HepG2 (cell line): ENCODE data around the gene TMEM269. TPM values are rescaled to one million over a fixed set of nuclear protein-coding genes. Genes with fewer than 3 reads are reported as not detected.

Source experiments
- CBX2 ChIP-seq, 2 experiments: fragments of 200-600 bp in 1 of 2; sonication (generic); formaldehyde crosslinking in 1 of 2; IDR thresholded peaks; 2 replicates each; pipeline versions ENCODE4 v1.7.0 to v1.8.1; 2018 to 2022; ENCODE audit warnings: low read depth in 2 of 2, low read length in 1 of 2, mild to moderate bottlenecking in 1 of 2, missing genetic modification reagents in 1 of 2
- FOXA3 ChIP-seq: IDR thresholded peaks from 2 replicates; pipeline ENCODE4 v1.6.1; 2016; ENCODE audit warnings: missing genetic modification reagents, missing compliant biosample characterization
- ISX ChIP-seq: sonication (generic); formaldehyde crosslinking; conservative IDR thresholded peaks from 2 replicates; pipeline ENCODE4 v1.5.0; 2020; ENCODE audit warnings: missing genetic modification reagents
- KDM1A ChIP-seq: IDR thresholded peaks from 2 replicates; pipeline ENCODE4 v1.6.1; 2016; ENCODE audit warnings: missing compliant biosample characterization
- KDM3A ChIP-seq: IDR thresholded peaks from 2 replicates; pipeline ENCODE4 v1.6.1; 2018; ENCODE audit warnings: low read depth, missing compliant biosample characterization
- MLLT10 ChIP-seq: sonication (generic); formaldehyde crosslinking; IDR thresholded peaks from 2 replicates; pipeline ENCODE4 v1.4.0; 2020; ENCODE audit warnings: missing genetic modification reagents
- NCOA5 ChIP-seq: sonication (generic); formaldehyde crosslinking; IDR thresholded peaks from 2 replicates; pipeline ENCODE4 v1.4.0; 2020; ENCODE audit warnings: missing genetic modification reagents
- NR2F2 ChIP-seq: IDR thresholded peaks from 2 replicates; pipeline ENCODE4 v1.6.1; 2012; ENCODE audit warnings: low read depth, inconsistent platforms, borderline replicate concordance
- PHB2 ChIP-seq: fragments of 450-650 bp; IDR thresholded peaks from 2 replicates; pipeline ENCODE4 v1.6.1; 2018; ENCODE audit not compliant: partially characterized antibody
- SIX4 ChIP-seq: sonication (generic); formaldehyde crosslinking; IDR thresholded peaks from 2 replicates; pipeline ENCODE4 v1.4.0; 2020; ENCODE audit warnings: missing genetic modification reagents
- SKI ChIP-seq: fragments of 450-650 bp; IDR thresholded peaks from one replicate; pipeline ENCODE4 v1.6.1; 2018; ENCODE audit warnings: mild to moderate bottlenecking; ENCODE audit not compliant: partially characterized antibody
- SRSF4 ChIP-seq: fragments of 200-400 bp; formaldehyde crosslinking; IDR thresholded peaks from one replicate; pipeline ENCODE4 v1.6.1; 2018; ENCODE audit warnings: mild to moderate bottlenecking, low read depth, low read length, moderate library complexity; ENCODE audit not compliant: poor library complexity, severe bottlenecking
- TEAD3 ChIP-seq: optimal IDR thresholded peaks from 2 replicates; pipeline ENCODE3; 2016; ENCODE audit warnings: borderline replicate concordance
- ZBTB38 ChIP-seq: sonication (generic); formaldehyde crosslinking; IDR thresholded peaks from 2 replicates; pipeline ENCODE4 v1.5.1; 2020; ENCODE audit warnings: mild to moderate bottlenecking, missing genetic modification reagents
- ZFP36 ChIP-seq: fragments of 150-350 bp; IDR thresholded peaks from 2 replicates; pipeline ENCODE4 v1.6.1; 2018; ENCODE audit warnings: borderline replicate concordance, low read length, low read depth; ENCODE audit not compliant: partially characterized antibody
- ZNF331 ChIP-seq: sonication (generic); formaldehyde crosslinking; IDR thresholded peaks from 2 replicates; pipeline ENCODE4 v1.4.0; 2020; ENCODE audit warnings: missing genetic modification reagents
- ZNF446 ChIP-seq: sonication (generic); formaldehyde crosslinking; IDR thresholded peaks from 2 replicates; pipeline ENCODE4 v1.5.0; 2020; ENCODE audit warnings: mild to moderate bottlenecking, missing genetic modification reagents
- ZNF451 ChIP-seq: sonication (generic); formaldehyde crosslinking; IDR thresholded peaks from 2 replicates; pipeline ENCODE4 v1.5.0; 2020; ENCODE audit warnings: mild to moderate bottlenecking, missing genetic modification reagents
- ZNF567 ChIP-seq: sonication (generic); formaldehyde crosslinking; IDR thresholded peaks from 2 replicates; pipeline ENCODE4 v1.8.1; 2023; ENCODE audit warnings: mild to moderate bottlenecking, missing genetic modification reagents, borderline replicate concordance
- ZNF776 ChIP-seq: sonication (generic); formaldehyde crosslinking; IDR thresholded peaks from 2 replicates; pipeline ENCODE4 v1.4.0; 2020; ENCODE audit warnings: mild to moderate bottlenecking, missing genetic modification reagents
- ZNF782 ChIP-seq: sonication (generic); formaldehyde crosslinking; IDR thresholded peaks from 2 replicates; pipeline ENCODE4 v1.4.0; 2020; ENCODE audit warnings: missing genetic modification reagents, mild to moderate bottlenecking, borderline replicate concordance
- ZNF790 ChIP-seq: sonication (generic); formaldehyde crosslinking; IDR thresholded peaks from 2 replicates; pipeline ENCODE4 v1.8.0; 2022; ENCODE audit warnings: missing genetic modification reagents, mild to moderate bottlenecking, borderline replicate concordance
- ZNF841 ChIP-seq: sonication (generic); formaldehyde crosslinking; IDR thresholded peaks from 2 replicates; pipeline ENCODE4 v1.8.1; 2023; ENCODE audit warnings: missing genetic modification reagents, borderline replicate concordance
- ZSCAN21 ChIP-seq: sonication (generic); formaldehyde crosslinking; IDR thresholded peaks from 2 replicates; pipeline ENCODE4 v1.8.0; 2022; ENCODE audit warnings: mild to moderate bottlenecking, missing genetic modification reagents, moderate library complexity, borderline replicate concordance
- polyA plus RNA-seq, 8 experiments: library from polyadenylated mRNA; depleted of rRNA in 3 of 8; stranded (reverse) in 7 of 8; unstranded in 1 of 8; fragments of >200 nt; fragmentation: Illumina TruSeq in 4 of 8; extraction: Trizol in 4 of 8; gene quantifications; 2 replicates each; pipeline versions ENCODE4 v1.2.1 to v1.2.3, GENCODE V29; 2011 to 2016; ENCODE audit warnings: low read depth in 4 of 8, missing spikeins in 1 of 8, mixed read lengths in 1 of 8; ENCODE audit not compliant: insufficient read depth in 1 of 8
- total RNA-seq, 5 experiments: library from RNA; depleted of rRNA; stranded (reverse); fragments of >200 nt; fragmentation: Illumina TruSeq; extraction: Trizol; gene quantifications; 2 replicates each; pipeline ENCODE4 v1.2.3, GENCODE V29; 2016; ENCODE audit warnings: low read depth in 1 of 5
- TF ChIP-seq, protein P1 (sequence below): sonication (generic); formaldehyde crosslinking; IDR thresholded peaks from 2 replicates; pipeline ENCODE4 v1.4.0; 2020; ENCODE audit warnings: missing genetic modification reagents
- TF ChIP-seq, protein P2 (sequence below): sonication (generic); formaldehyde crosslinking; conservative IDR thresholded peaks from 2 replicates; pipeline ENCODE4 v1.8.0; 2022; ENCODE audit warnings: low read depth, missing genetic modification reagents
- TF ChIP-seq, protein P3 (sequence below): sonication (generic); formaldehyde crosslinking; IDR thresholded peaks from 2 replicates; pipeline ENCODE4 v1.4.0; 2020; ENCODE audit warnings: missing genetic modification reagents

Gene TMEM269
- total and polyA plus RNA-seq, 2 of the 13 experiments (the other 11 are each of a cell fraction or from before 2014, with no cell fraction given) = 0.15 to 0.21 TPM

DNA sequence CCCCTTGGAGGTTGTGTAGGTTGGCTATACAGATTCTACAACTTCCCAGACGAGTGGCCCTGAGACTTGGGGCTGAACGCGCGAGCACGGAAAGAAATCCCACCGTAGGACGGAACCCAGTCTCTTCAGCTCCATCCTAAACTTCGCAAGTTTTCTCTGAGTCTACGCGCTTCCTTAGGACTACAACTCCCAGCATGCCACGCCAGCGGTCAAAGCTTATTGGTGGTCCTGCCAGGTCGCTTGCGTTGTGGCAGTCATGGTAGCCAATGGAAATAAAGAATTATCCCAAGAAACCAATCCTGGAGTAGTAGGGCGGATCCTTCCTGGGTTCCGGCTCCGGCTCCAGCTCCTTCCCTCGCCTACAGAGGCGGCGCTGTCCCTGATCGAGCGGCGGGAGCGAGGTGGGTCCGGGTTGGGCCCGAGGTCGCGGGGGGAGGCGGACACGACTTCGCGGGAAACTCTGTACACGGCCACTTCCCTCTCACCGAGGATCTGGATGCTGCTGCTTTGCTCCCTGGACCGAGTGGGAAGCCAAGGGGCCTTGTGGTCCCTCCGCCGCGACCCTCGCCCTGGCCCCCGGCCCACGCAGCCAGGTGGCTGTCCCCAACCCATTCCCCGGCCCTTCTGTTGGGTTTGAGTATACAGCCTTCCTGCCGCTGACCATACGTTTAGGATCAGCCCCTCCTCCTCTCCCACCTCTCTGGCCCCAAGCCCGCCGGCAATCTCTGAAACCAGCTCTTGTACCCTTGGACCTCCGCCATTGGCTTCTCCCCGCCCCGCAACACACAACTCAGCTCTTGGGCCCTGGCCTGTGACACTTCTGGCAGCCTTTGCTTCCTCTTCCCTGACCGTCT is 61.7 kb downstream of the TMEM269 start, which contains the start of gene ZNF691 (continued):
- TF ChIP-seq MLLT10 (CRISPR knock-in tag) = no peak
- TF ChIP-seq CBX2 (IDR thresholded peaks at IDR 0.05; ENCODE audit: low read depth, low read length) = no peak
- no peak for TF ChIP-seq CBX2 (CRISPR knock-in tag; IDR thresholded peaks at IDR 0.05; ENCODE audit: low read depth)
- TF ChIP-seq, protein P1, sequence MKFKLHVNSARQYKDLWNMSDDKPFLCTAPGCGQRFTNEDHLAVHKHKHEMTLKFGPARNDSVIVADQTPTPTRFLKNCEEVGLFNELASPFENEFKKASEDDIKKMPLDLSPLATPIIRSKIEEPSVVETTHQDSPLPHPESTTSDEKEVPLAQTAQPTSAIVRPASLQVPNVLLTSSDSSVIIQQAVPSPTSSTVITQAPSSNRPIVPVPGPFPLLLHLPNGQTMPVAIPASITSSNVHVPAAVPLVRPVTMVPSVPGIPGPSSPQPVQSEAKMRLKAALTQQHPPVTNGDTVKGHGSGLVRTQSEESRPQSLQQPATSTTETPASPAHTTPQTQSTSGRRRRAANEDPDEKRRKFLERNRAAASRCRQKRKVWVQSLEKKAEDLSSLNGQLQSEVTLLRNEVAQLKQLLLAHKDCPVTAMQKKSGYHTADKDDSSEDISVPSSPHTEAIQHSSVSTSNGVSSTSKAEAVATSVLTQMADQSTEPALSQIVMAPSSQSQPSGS = no peak
- TF ChIP-seq ZNF331 (CRISPR knock-in tag) = 0 out of 2 replicates have a peak, but pooled peaks have one; percentile 19
- TF ChIP-seq ZFP36 = no peak
- no peak for TF ChIP-seq ZNF451 (CRISPR knock-in tag)
- no peak for TF ChIP-seq KDM1A (CRISPR knock-in tag)
- no peak for TF ChIP-seq PHB2
- TF ChIP-seq NCOA5 (CRISPR knock-in tag) = no peak
- TF ChIP-seq ZNF446 = 0 out of 2 replicates have a peak, but pooled peaks have one; percentile 31
- no peak for TF ChIP-seq SIX4
- TF ChIP-seq ISX = no peak
- no peak for TF ChIP-seq ZNF782 (CRISPR knock-in tag)
- TF ChIP-seq ZNF567 = no peak
- TF ChIP-seq ZNF790 = no peak
- TF ChIP-seq NR2F2 = 0 out of 2 replicates have a peak, but pooled peaks have one; percentile 30
- TF ChIP-seq ZSCAN21 (CRISPR knock-in tag) = peak; percentile 79; the same call in 1 of the 2 replicates
- TF ChIP-seq SRSF4 = no peak
- TF ChIP-seq, protein P2, sequence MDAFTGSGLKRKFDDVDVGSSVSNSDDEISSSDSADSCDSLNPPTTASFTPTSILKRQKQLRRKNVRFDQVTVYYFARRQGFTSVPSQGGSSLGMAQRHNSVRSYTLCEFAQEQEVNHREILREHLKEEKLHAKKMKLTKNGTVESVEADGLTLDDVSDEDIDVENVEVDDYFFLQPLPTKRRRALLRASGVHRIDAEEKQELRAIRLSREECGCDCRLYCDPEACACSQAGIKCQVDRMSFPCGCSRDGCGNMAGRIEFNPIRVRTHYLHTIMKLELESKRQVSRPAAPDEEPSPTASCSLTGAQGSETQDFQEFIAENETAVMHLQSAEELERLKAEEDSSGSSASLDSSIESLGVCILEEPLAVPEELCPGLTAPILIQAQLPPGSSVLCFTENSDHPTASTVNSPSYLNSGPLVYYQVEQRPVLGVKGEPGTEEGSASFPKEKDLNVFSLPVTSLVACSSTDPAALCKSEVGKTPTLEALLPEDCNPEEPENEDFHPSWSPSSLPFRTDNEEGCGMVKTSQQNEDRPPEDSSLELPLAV (CRISPR knock-in tag) = no peak
- peak; percentile 8; the same call in 1 of the 2 replicates for TF ChIP-seq ZNF776
- TF ChIP-seq FOXA3 = no peak
- TF ChIP-seq, protein P3, sequence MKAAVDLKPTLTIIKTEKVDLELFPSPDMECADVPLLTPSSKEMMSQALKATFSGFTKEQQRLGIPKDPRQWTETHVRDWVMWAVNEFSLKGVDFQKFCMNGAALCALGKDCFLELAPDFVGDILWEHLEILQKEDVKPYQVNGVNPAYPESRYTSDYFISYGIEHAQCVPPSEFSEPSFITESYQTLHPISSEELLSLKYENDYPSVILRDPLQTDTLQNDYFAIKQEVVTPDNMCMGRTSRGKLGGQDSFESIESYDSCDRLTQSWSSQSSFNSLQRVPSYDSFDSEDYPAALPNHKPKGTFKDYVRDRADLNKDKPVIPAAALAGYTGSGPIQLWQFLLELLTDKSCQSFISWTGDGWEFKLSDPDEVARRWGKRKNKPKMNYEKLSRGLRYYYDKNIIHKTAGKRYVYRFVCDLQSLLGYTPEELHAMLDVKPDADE = no peak
- no peak for TF ChIP-seq TEAD3 (CRISPR knock-in tag)
- no peak for TF ChIP-seq ZNF841 (CRISPR knock-in tag)
- TF ChIP-seq SKI = no peak
- no peak for TF ChIP-seq ZBTB38 (CRISPR knock-in tag)
- TF ChIP-seq KDM3A (CRISPR knock-in tag) = 0 out of 2 replicates have a peak, but pooled peaks have one; percentile 24
